Type B pancreatic cell (in vitro differentiated cells): ENCODE results near the gene NT5DC3. TPM values are rescaled to one million over a fixed set of nuclear protein-coding genes. Genes with fewer than 3 reads are reported as not detected.
A peak's percentile ranks its signal among the peaks of the same experiment; 100 is the strongest.

Experiments used
- DNase-seq: peaks from one replicate; pipeline ENCODE4 v3.0.0; 2021; ENCODE audit warnings: mixed read lengths; ENCODE audit not compliant: unreplicated experiment; ENCODE audit errors: extremely low spot score
- H3K27ac Mint-ChIP-seq: 2 replicates; pipeline ENCODE4 v1.8.0; 2021; ENCODE audit warnings: mild to moderate bottlenecking, mixed read lengths
- H3K27me3 Mint-ChIP-seq: 2 replicates; pipeline ENCODE4 v1.8.0; 2021; ENCODE audit warnings: mixed read lengths
- H3K36me3 Mint-ChIP-seq: 2 replicates; pipeline ENCODE4 v1.8.0; 2021; ENCODE audit warnings: mixed read lengths
- H3K4me1 Mint-ChIP-seq: one replicate; pipeline ENCODE4 v1.8.0; 2021; ENCODE audit warnings: mixed read lengths; ENCODE audit not compliant: unreplicated experiment
- H3K4me3 Mint-ChIP-seq: 2 replicates; pipeline ENCODE4 v1.8.0; 2021; ENCODE audit warnings: mild to moderate bottlenecking, mixed read lengths
- H3K9me3 Mint-ChIP-seq: 2 replicates; pipeline ENCODE4 v1.8.0; 2021; ENCODE audit warnings: mixed read lengths
- CTCF ChIP-seq: fragments of 200-600 bp; sonication (generic); conservative IDR thresholded peaks from 2 replicates; pipeline ENCODE4 v1.5.0; 2021; ENCODE audit warnings: antibody characterized with exemption, mild to moderate bottlenecking
- total RNA-seq: library from RNA; stranded (reverse); gene quantifications from 2 replicates; pipeline ENCODE4 v1.2.1, GENCODE V29; 2021; ENCODE audit warnings: low replicate concordance

NT5DC3 gene
- total RNA-seq, 1 donor from 2014 or later: 16.3 TPM

DNA sequence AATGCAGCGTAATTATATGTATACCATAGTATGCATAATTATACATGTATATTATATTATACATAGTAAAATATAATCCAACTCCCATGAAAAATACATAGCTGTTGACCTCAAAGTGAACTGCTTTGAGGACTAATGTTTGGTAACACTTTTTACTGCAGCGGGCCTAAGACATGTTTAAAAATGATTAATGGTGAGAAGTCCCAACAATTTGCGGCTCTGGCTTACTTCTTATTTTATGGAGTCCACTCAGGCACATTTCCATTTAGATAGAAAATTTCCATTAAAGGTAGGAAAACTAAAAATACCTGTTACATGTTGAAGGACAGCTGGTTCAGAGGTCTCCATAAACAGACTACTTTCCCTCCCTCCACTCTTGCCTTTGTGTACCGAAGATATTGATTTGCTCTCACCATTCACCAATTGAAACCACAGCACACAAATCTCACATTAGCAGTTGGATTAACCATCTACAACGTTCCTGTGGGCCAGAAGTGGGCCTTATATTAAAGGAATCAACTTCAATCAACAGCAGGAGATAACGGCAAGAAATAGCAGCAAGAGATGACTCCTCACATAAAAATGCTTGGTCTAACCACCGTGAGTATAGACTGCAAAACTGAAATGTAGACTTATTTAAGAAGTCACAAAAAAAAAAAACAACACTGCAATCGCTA lies 14.1 kb upstream of the NT5DC3 start:
- Mint-ChIP-seq H3K27me3 (no peaks in the 10 kb centered on the region), H3K4me3 (no peak overlapping the region), H3K4me1 (peaks cover 31% of the 10 kb centered on the region), H3K27ac (no peak overlapping the region), H3K9me3 (peaks cover 4% of the 10 kb centered on the region), H3K36me3 (no peaks in the 10 kb centered on the region)
- no peak for TF ChIP-seq CTCF
- no peak for DNase-seq

GRCh38 chr12:103854372-103854973 lies 13.4 kb upstream of the NT5DC3 start:
- H3K9me3 Mint-ChIP-seq: peaks cover 4% of the 10 kb centered on the region
- H3K36me3 Mint-ChIP-seq: no peaks in the 10 kb centered on the region
- H3K27ac Mint-ChIP-seq: no peak overlapping the region
- H3K27me3 Mint-ChIP-seq: no peaks in the 10 kb centered on the region
- H3K4me1 Mint-ChIP-seq: peaks cover 31% of the 10 kb centered on the region
- no peak for DNase-seq
- no peak overlapping the region for H3K4me3 Mint-ChIP-seq
- TF ChIP-seq CTCF: no peak

GRCh38 chr12:103852498-103852997 lies 11.5 kb upstream of the NT5DC3 start:
- peaks cover 31% of the 10 kb centered on the region for H3K4me1 Mint-ChIP-seq

GRCh38 chr12:103851127-103851526 lies 10.1 kb upstream of the NT5DC3 start:
- Mint-ChIP-seq H3K36me3 (no peaks in the 10 kb centered on the region), H3K27me3 (no peaks in the 10 kb centered on the region), H3K9me3 (peaks cover 5% of the 10 kb centered on the region), H3K27ac (peak overlapping the region; percentile 4), H3K4me1 (peaks cover 31% of the 10 kb centered on the region), H3K4me3 (no peak overlapping the region)
- DNase-seq: no peak
- TF ChIP-seq CTCF: no peak

More at GRCh38 chr12:103852498-103852997, 11.5 kb upstream of the NT5DC3 start:
- Mint-ChIP-seq H3K4me3 (peak overlapping the region; percentile 70), H3K36me3 (no peaks in the 10 kb centered on the region), H3K27me3 (no peaks in the 10 kb centered on the region), H3K27ac (peak overlapping the region; percentile 91), H3K9me3 (peaks cover 5% of the 10 kb centered on the region)
- TF ChIP-seq CTCF: no peak
- no peak for DNase-seq

GRCh38 chr12:103850429-103850828 lies 9.4 kb upstream of the NT5DC3 start:
- Mint-ChIP-seq H3K4me3 (no peak overlapping the region), H3K36me3 (no peaks in the 10 kb centered on the region), H3K27ac (no peak overlapping the region), H3K9me3 (peaks cover 5% of the 10 kb centered on the region), H3K27me3 (no peaks in the 10 kb centered on the region), H3K4me1 (peaks cover 27% of the 10 kb centered on the region)
- TF ChIP-seq CTCF: no peak
- DNase-seq: no peak
